ENCODE measurements around the gene NHEJ1.

Gene NHEJ1

GRCh38 chr2:219057709-219058540 is 102.7 kb downstream of the NHEJ1 start:
- in situ Hi-C loops (cut with MboI; ENCODE audit: low pct_unique_long_range_greater_than_20kb, low sequenced_read_pairs, unreplicated experiment): no loop called here
- peak; percentile 94 for DNase-seq (ENCODE audit: low spot score)

GRCh38 chr2:219056896-219057708 is 103.5 kb downstream of the NHEJ1 start:
- TF ChIP-seq CTCF (IDR thresholded peaks at IDR 0.05; ENCODE audit: extremely low read depth, insufficient read depth, missing control alignments): no peak
- in situ Hi-C loops (cut with MboI; ENCODE audit: low pct_unique_long_range_greater_than_20kb, low sequenced_read_pairs, unreplicated experiment): no loop called here
- DNase-seq (ENCODE audit: low spot score): no peak

More at GRCh38 chr2:219057709-219058540, 102.7 kb downstream of the NHEJ1 start:
- TF ChIP-seq CTCF (IDR thresholded peaks at IDR 0.05; ENCODE audit: extremely low read depth, insufficient read depth, missing control alignments): peak; percentile 99

- no peak for DNase-seq (ENCODE audit: low spot score)
- in situ Hi-C loops (cut with MboI; ENCODE audit: low pct_unique_long_range_greater_than_20kb, low sequenced_read_pairs, unreplicated experiment): no loop called here
- TF ChIP-seq CTCF (IDR thresholded peaks at IDR 0.05; ENCODE audit: extremely low read depth, insufficient read depth, missing control alignments): no peak
Measured at GRCh38 chr2:219056176-219056895, 104.3 kb downstream of the NHEJ1 start.

GRCh38 chr2:219054956-219055903 is 105.4 kb downstream of the NHEJ1 start:
- in situ Hi-C loops (cut with MboI; ENCODE audit: low pct_unique_long_range_greater_than_20kb, low sequenced_read_pairs, unreplicated experiment): no loop called here
- TF ChIP-seq CTCF (IDR thresholded peaks at IDR 0.05; ENCODE audit: extremely low read depth, insufficient read depth, missing control alignments): no peak
- DNase-seq (ENCODE audit: low spot score): no peak

GRCh38 chr2:219049282-219049681 is 111.3 kb downstream of the NHEJ1 start:
- DNase-seq (ENCODE audit: low spot score): no peak
- in situ Hi-C loops (cut with MboI; ENCODE audit: low pct_unique_long_range_greater_than_20kb, low sequenced_read_pairs, unreplicated experiment): loop anchor here (10.0 kb wide), 1 partner anchor 106 kb away; no protein-coding TSS in a partner anchor
- TF ChIP-seq CTCF (IDR thresholded peaks at IDR 0.05; ENCODE audit: extremely low read depth, insufficient read depth, missing control alignments): no peak

All from GM13977 (cell line).